Coronary artery (tissue), 2 donors: ENCODE data around the gene ASPHD1.
A peak's percentile ranks its signal among the peaks of the same experiment; 100 is the strongest.

Source experiments
- DNase-seq: peaks from one replicate; pipeline ENCODE4 v3.0.0-alpha.2; 2017; ENCODE audit warnings: low spot score
- H3K27ac ChIP-seq, 2 donors: fragments of 200-600 bp; sonication (generic); one replicate each; pipeline ENCODE4 v1.5.1; 2016 to 2019
- H3K4me3 ChIP-seq: fragments of 200-600 bp; sonication (generic); 2 replicates; pipeline ENCODE4 v1.5.1; 2016; ENCODE audit warnings: mild to moderate bottlenecking, moderate library complexity
- TF ChIP-seq, protein P1 (sequence below): fragments of 200-600 bp; sonication (generic); IDR thresholded peaks from one replicate; pipeline ENCODE4 v1.5.1; 2019; ENCODE audit warnings: antibody characterized with exemption

ASPHD1 gene, protein sequence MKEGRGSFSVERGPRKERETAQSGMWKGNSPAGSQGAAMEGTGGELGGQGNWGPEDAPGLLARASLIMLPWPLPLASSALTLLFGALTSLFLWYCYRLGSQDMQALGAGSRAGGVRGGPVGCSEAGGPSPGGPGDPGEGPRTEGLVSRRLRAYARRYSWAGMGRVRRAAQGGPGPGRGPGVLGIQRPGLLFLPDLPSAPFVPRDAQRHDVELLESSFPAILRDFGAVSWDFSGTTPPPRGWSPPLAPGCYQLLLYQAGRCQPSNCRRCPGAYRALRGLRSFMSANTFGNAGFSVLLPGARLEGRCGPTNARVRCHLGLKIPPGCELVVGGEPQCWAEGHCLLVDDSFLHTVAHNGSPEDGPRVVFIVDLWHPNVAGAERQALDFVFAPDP

DNA sequence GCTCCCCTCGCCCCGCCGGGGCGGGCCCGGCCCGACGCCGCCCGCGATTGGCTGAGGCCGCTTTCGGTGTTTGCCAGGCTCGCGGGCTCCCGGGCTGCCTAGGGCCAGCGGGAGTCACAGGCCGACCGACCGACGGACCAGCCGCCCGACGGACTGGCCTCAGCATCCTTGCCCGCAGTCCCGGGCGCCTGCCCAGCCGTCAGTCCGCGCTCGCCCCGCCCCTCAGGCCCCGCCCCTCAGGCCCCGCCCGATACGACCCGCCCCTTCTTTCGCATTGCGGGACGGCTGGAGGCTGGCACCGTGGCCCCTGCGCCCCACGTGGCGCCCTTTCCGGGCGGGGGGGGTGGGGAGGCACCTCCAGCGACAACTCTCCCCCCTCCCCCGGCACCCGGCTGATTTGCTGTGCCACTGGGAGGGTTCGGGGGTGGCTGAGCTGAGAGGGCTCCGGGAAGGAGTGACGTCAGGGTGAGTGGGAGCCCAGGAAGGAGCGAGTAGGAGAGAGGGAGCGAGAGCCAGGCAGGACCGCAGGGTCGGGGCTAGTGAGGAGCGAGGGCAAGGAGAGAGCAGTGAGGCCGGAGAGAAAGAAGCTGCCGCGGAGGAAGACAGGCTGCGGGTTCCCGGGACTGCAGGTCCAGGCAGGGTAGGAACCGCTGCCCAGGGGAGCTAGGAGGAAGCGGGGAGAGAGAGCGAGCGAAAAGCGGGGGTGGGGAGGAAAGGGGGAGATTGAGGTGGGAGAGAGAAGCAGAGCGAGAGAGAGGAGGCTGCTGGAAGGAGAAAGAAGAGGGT, at the start of gene ASPHD1:
Gene ASPHD1 (plus strand): TSS at position 387 of the 786 bp plus-strand sequence. CDS start 484 bp downstream, outside the sequence.
- peak within 1 kb of the TSS in 1 of 2 donors; percentile 48 for H3K27ac ChIP-seq
- TF ChIP-seq, protein P1, sequence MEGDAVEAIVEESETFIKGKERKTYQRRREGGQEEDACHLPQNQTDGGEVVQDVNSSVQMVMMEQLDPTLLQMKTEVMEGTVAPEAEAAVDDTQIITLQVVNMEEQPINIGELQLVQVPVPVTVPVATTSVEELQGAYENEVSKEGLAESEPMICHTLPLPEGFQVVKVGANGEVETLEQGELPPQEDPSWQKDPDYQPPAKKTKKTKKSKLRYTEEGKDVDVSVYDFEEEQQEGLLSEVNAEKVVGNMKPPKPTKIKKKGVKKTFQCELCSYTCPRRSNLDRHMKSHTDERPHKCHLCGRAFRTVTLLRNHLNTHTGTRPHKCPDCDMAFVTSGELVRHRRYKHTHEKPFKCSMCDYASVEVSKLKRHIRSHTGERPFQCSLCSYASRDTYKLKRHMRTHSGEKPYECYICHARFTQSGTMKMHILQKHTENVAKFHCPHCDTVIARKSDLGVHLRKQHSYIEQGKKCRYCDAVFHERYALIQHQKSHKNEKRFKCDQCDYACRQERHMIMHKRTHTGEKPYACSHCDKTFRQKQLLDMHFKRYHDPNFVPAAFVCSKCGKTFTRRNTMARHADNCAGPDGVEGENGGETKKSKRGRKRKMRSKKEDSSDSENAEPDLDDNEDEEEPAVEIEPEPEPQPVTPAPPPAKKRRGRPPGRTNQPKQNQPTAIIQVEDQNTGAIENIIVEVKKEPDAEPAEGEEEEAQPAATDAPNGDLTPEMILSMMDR: no peak
- peak; percentile 79 for DNase-seq

DNA sequence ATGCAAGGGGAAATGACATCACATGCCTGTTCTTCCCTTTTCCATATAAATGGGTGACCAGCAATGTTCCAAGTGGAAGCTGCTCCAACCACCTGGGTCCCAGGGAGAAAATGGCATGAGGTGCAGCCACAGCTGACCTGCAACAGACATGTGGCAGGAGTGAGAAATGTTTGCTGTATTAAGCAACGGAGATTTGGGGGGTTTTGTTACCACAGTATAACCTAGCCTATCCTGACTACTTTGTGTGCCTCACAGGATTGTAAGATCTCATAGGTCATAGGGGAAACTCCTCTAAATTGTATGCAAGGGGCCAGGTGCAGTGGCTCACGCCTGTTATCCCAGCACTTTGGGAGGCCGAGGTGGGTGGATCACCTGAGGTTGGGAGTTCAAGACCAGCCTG, 49.3 kb upstream of the ASPHD1 start:
- no peak overlapping the region for H3K4me3 ChIP-seq
- TF ChIP-seq, protein P1: no peak
- H3K27ac ChIP-seq: no peak overlapping the region
- no peak for DNase-seq

More for the DNA sequence above, at the start of gene ASPHD1:
- peak within 1 kb of the TSS; percentile 82 for H3K4me3 ChIP-seq

DNA sequence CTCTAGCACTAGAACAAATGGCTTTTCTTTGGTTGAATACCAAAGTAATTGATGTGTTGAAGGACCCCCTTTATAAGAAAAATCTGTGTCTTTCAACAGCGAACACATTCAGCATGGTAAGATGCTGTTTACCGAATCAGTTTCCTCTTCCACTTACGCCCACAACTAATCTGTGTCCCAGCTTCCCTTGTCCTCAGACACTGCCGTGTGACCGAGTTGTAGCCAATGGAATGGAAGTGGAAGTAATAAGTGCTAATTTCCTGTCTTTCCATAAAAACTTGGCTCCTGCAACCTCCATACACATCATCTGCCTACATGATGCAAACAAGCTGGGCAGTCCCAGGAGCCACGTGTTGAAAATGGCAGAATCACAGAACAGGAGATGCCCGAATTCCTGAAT, 47.6 kb upstream of the ASPHD1 start:
- H3K4me3 ChIP-seq: no peak overlapping the region
- no peak overlapping the region for H3K27ac ChIP-seq
- TF ChIP-seq, protein P1: no peak
- DNase-seq: no peak

DNA sequence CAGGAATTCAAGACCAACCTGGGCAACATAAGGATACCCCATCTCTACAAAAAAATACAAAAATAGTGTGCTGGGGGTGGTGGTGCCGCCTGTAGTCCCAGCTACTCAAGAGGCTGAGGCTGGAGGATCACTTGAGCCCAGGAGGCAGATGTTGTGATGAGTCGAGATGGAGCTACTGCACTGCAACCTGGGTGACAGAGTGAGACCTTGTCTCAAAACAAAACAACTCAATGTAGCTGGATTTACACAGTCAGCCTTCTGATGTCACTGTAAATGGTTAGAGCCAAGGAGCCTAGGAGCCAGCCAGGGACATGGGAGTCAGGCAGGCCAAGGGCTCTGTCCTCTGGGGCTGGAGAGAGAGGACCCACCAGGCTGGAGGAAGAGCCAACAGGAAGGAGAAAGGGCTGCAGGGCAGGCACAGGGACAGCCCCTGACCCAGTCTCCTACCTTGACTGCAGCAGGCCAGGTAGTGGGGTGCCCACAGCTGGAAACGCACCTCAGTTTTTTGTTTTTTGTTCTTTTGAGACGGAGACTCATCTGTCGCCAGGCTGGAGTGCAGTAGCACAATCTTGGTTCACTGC, 45.7 kb upstream of the ASPHD1 start:
- no peak for DNase-seq
- Histone ChIP-seq H3K4me3 (no peak overlapping the region), H3K27ac (no peak overlapping the region)
- TF ChIP-seq, protein P1: no peak

DNA sequence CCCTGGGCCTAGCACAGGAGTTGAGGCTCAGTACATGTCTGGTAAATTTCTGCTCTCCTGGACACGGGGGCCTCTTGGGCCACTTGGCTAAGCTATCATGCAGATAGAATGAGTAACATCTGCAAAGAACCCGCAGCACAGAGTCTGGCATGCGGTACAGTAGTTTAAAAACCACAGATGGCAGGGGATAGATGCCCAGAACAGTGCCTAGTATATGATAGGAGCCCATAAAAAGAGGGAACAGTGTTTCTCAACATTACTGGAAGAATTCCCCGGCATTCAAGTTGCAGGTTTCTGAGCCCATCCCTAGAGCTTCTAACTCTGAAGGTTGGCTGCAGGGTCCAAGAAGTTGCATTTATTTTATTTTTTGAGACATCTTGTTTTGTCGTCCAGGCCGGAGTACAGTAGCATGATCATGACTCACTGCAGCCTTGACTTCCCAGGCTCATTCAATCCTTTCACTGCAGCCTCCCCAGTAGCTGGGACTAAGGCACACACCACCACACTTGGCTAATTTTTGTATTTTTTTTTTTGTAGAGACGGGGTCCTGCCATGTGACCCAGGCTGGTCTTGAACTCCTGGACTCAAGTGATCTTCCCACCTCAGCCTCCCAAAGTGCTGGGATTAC, 43.0 kb upstream of the ASPHD1 start:
- Histone ChIP-seq H3K27ac (no peak overlapping the region), H3K4me3 (no peak overlapping the region)
- TF ChIP-seq, protein P1: no peak
- DNase-seq: no peak

DNA sequence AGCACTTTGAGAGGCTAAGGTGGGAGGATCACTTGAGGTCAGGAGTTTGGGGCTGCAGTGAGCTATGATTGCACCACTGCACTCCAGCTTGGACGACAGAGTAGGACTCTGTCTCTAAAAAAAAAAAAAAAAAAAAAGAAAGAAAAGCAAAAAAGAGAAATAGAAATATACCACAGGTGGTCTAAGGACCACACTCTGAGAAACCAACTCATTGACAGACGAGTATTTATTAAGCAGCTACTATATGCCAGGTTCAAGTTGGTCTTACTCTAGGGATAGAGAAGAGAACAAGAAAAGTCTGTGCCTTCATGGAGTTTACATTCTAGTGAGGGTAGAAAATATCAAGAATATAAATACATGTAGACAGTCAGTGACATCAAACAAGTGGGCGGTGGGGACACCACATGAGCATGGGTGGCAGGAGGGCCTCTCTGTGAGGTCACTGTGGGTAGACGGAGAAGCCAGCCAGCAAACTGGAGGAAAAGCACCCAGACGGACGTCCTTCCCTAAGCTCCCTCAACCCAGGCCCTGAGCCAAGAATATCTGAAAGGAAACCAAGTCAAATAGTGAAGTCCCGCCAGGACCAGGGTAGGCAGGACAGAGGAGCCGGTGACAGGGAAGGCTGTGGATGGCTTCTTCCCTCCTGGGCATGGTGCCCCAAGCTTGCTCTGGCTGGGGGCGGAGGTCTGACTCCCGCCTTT, 42.0 kb upstream of the ASPHD1 start:
- TF ChIP-seq, protein P1: no peak
- DNase-seq: no peak
- no peak overlapping the region for H3K4me3 ChIP-seq
- H3K27ac ChIP-seq: peak overlapping the region; percentile 30 to 50
